Spleen (tissue), 11 donors: Measurements from ENCODE around the gene HES3. TPM values are rescaled to one million over a fixed set of nuclear protein-coding genes. Genes with fewer than 3 reads are reported as not detected.

Experiments used
- DNase-seq: peaks from one replicate; pipeline ENCODE4 v3.0.0-alpha.2; 2020
- H3K27ac ChIP-seq, 8 donors: fragments of 200-600 bp; sonication (generic) in 7 of 8; 1 replicate in 4 of 8; 2 replicates in 4 of 8; pipeline versions ENCODE4 v1.5.0 to v1.8.0; 2016 to 2021; ENCODE audit warnings: inconsistent platforms in 4 of 8, mild to moderate bottlenecking in 4 of 8, moderate library complexity in 1 of 8
- H3K27me3 ChIP-seq, 7 donors: fragments of 200-600 bp; sonication (generic) in 6 of 7; replicated peaks in 1 of 7; 1 replicate in 4 of 7; 2 replicates in 3 of 7; pipeline versions ENCODE4 v1.5.0 to v1.8.0; 2016 to 2021; ENCODE audit warnings: inconsistent platforms in 3 of 7, mild to moderate bottlenecking in 1 of 7
- H3K36me3 ChIP-seq, 6 donors: fragments of 200-600 bp; sonication (generic) in 5 of 6; 1 replicate in 4 of 6; 2 replicates in 2 of 6; pipeline versions ENCODE4 v1.5.0 to v1.8.0; 2016 to 2021; ENCODE audit warnings: inconsistent platforms in 2 of 6
- H3K4me1 ChIP-seq, 6 donors: fragments of 200-600 bp; sonication (generic) in 5 of 6; 1 replicate in 3 of 6; 2 replicates in 3 of 6; pipeline versions ENCODE4 v1.5.0 to v1.8.0; 2016 to 2021; ENCODE audit warnings: inconsistent platforms in 3 of 6
- H3K4me3 ChIP-seq, 8 donors: fragments of 200-600 bp; sonication (generic) in 7 of 8; 1 replicate in 4 of 8; 2 replicates in 4 of 8; pipeline versions ENCODE4 v1.5.0 to v1.8.0; 2016 to 2021; ENCODE audit warnings: inconsistent platforms in 4 of 8, mild to moderate bottlenecking in 4 of 8, moderate library complexity in 2 of 8
- H3K9me3 ChIP-seq, 8 donors: fragments of 200-600 bp; sonication (generic) in 7 of 8; 1 replicate in 4 of 8; 2 replicates in 4 of 8; pipeline versions ENCODE4 v1.5.0 to v1.8.0; 2016 to 2021; ENCODE audit warnings: inconsistent platforms in 4 of 8
- POLR2A ChIP-seq, 3 donors: fragments of 450-650 bp; IDR thresholded peaks; one replicate each; pipeline ENCODE4 v1.5.1; 2017; ENCODE audit warnings: antibody characterized with exemption in 3 of 3, mild to moderate bottlenecking in 1 of 3
- POLR2AphosphoS5 ChIP-seq, 3 donors: sonication (generic); formaldehyde crosslinking; IDR thresholded peaks; one replicate each; pipeline ENCODE4 v1.5.1; 2017; ENCODE audit warnings: antibody characterized with exemption in 3 of 3
- WGBS, 5 donors: extraction: QIAGEN DNeasy Blood & Tissue Kit in 3 of 5; methylation state at CpG; one replicate each; pipeline versions ENCODE4 v1.1.5 to v1.1.7; 2013 to 2018; 5-methylcytosine and 5-hydroxymethylcytosine counted together
- intact Hi-C: fragments of 100-400 bp; cut with DNase I; formaldehyde crosslinking; loops from one replicate; pipeline ENCODE4 v1.15.0; 2023; ENCODE audit warnings: low total_unique reads
- polyA plus RNA-seq, 3 donors: library from polyadenylated mRNA; stranded (reverse); fragments of 200-250 nt; gene quantifications; one replicate each; pipeline ENCODE4 v1.2.1, GENCODE V29; 2013
- total RNA-seq, 7 donors: library from RNA; depleted of rRNA in 3 of 7; stranded (reverse); fragments of >200 nt in 3 of 7; fragmentation: NEBNext Ultra II Directional in 4 of 7; extraction: Animal tissue kit (Norgen Biotek cat#: 25700) in 4 of 7; gene quantifications; one replicate each; pipeline versions ENCODE4 v1.1.0 to v1.2.1, GENCODE V29; 2016 to 2021
- TF ChIP-seq, protein P1 (sequence below), 11 experiments: fragments of 200-600 bp in 7 of 11; fragments of 450-650 bp in 4 of 11; sonication (generic) in 4 of 11; IDR thresholded peaks in 8 of 11; conservative IDR thresholded peaks in 3 of 11; 1 replicate in 7 of 11; 2 replicates in 4 of 11; pipeline versions ENCODE4 v1.4.0 to v1.8.0; 2016 to 2021; ENCODE audit warnings: antibody characterized with exemption in 11 of 11, inconsistent platforms in 4 of 11, mild to moderate bottlenecking in 1 of 11
- donor health status: healthy with polysubstance abuse.
- donor health status: DM: no; HTN: no; CAD: no; lungs with moderate emphysema.
- donor health status: DM: no; HTN: no; CAD: no.
- donor health status: Bipolar disorder and iron deficiency.
- donor health status: healthy.
- donor health status: DM: no; HTN: no; CAD: no.
- donor health status: DM: yes; HTN: yes; CAD: no.

The HES3 gene
- total and polyA plus RNA-seq, 10 donors = not detected

DNA sequence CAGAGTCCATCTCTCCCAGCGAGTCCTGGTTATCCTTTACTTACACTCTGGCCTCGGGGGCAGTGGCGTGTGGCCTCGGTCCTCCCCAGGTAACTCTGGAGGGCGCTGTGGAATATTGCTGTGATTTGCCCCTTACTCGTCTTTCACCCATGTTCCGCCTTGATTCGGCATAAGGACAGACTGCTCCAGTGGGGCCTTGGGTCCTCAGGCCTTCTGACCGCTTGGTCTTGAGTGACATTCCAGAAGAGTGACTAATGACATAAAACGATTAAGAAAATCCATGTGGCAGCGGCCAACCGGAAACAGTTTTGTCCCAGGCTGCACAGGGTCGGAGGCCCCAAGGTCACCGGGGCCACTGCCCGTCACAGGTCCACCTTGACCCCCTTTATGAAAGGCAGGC, 19.3 kb upstream of the HES3 start:
- Histone ChIP-seq H3K27ac (no peak overlapping the region), H3K4me3 (no peak overlapping the region), H3K27me3 (no peaks in the 10 kb centered on the region), H3K9me3 (no peaks in the 10 kb centered on the region), H3K4me1 (peaks cover 0 to 11% (median 1%) of the 10 kb centered on the region in 6 donors), H3K36me3 (peaks cover 6 to 98% (median 70%) of the 10 kb centered on the region in 6 donors)
- intact Hi-C loops = no loop called here
- WGBS, 5 donors = 81 to 91% (median 87%) methylated on average over 14 to 15 of the region's 15 CpGs
- TF ChIP-seq, protein P1, sequence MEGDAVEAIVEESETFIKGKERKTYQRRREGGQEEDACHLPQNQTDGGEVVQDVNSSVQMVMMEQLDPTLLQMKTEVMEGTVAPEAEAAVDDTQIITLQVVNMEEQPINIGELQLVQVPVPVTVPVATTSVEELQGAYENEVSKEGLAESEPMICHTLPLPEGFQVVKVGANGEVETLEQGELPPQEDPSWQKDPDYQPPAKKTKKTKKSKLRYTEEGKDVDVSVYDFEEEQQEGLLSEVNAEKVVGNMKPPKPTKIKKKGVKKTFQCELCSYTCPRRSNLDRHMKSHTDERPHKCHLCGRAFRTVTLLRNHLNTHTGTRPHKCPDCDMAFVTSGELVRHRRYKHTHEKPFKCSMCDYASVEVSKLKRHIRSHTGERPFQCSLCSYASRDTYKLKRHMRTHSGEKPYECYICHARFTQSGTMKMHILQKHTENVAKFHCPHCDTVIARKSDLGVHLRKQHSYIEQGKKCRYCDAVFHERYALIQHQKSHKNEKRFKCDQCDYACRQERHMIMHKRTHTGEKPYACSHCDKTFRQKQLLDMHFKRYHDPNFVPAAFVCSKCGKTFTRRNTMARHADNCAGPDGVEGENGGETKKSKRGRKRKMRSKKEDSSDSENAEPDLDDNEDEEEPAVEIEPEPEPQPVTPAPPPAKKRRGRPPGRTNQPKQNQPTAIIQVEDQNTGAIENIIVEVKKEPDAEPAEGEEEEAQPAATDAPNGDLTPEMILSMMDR (IDR thresholded peaks at IDR 0.05 in 8 of 11, conservative IDR thresholded peaks at IDR 0.05 in 3 of 11) = no peak
- no peak for TF ChIP-seq POLR2AphosphoS5 (IDR thresholded peaks at IDR 0.05)
- no peak for TF ChIP-seq POLR2A (IDR thresholded peaks at IDR 0.05)
- no peak for DNase-seq

DNA sequence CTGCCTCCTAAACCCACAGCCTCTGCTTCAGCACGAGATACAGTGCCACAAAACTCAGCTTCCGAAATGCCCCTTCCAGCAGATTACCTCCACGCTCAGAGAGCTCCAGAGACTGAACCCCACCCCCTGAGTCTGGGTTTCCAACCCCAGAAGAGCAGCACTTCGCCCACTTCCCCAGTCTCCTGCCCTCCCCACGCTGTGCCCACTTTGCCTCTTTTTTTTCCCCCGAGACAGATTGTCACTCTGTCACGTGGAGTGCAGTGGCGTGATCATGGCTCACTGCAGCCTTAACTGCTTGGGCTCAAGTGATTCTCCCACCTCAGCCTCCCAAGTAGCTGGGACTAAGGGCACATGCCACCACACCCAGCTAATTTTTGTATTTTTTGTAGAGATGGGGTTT, 18.3 kb upstream of the HES3 start:
- Histone ChIP-seq H3K4me3 (no peak overlapping the region), H3K4me1 (peaks cover 0 to 11% (median 1%) of the 10 kb centered on the region in 6 donors), H3K27me3 (no peaks in the 10 kb centered on the region), H3K36me3 (peaks cover 6 to 100% (median 79%) of the 10 kb centered on the region in 6 donors), H3K27ac (no peak overlapping the region), H3K9me3 (no peaks in the 10 kb centered on the region)
- TF ChIP-seq, protein P1 (IDR thresholded peaks at IDR 0.05 in 8 of 11, conservative IDR thresholded peaks at IDR 0.05 in 3 of 11) = no peak
- no peak for TF ChIP-seq POLR2AphosphoS5 (IDR thresholded peaks at IDR 0.05)
- TF ChIP-seq POLR2A (IDR thresholded peaks at IDR 0.05) = no peak
- intact Hi-C loops = no loop called here
- 92 to 95% (median 92%) methylated on average over 8 of the region's 8 CpGs for WGBS, 5 donors
- DNase-seq = no peak

DNA sequence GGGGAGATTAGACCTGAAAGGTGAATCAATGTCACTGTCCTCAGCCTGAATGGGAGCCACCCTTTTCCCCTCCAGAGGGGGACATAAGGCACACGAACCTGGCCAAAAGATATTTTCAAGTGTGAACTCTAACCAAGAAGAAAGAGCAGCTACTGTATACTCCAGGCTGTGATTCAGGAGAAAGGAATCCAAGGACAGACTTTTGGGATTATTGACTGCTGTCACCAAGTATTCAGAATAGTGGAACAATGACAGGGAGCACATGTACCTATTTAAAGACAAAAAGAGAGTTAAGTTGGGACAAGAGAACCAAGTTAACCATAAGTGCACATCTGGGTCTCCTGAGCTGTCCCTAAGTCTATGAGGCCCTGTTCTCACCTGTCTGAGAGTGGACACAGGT, 10.6 kb upstream of the HES3 start:
- WGBS, 5 donors = 39 to 86% (median 74%) methylated on average over 1 of the region's 1 CpG
- intact Hi-C loops = loop anchor here (10.0 kb wide), 1 partner anchor 49 kb away; the partner anchor contains the start of gene CHD5
- Histone ChIP-seq H3K9me3 (no peaks in the 10 kb centered on the region), H3K4me3 (no peak overlapping the region), H3K27ac (no peak overlapping the region), H3K36me3 (peaks cover 0 to 58% (median 46%) of the 10 kb centered on the region in 6 donors), H3K4me1 (peaks cover 8 to 28% (median 21%) of the 10 kb centered on the region in 6 donors), H3K27me3 (peaks cover 0 to 9% (median 0%) of the 10 kb centered on the region in 7 donors)
- DNase-seq = no peak
- TF ChIP-seq POLR2A (IDR thresholded peaks at IDR 0.05) (no peak), POLR2AphosphoS5 (IDR thresholded peaks at IDR 0.05) (no peak)
- TF ChIP-seq, protein P1 (IDR thresholded peaks at IDR 0.05 in 8 of 11, conservative IDR thresholded peaks at IDR 0.05 in 3 of 11) = no peak

DNA sequence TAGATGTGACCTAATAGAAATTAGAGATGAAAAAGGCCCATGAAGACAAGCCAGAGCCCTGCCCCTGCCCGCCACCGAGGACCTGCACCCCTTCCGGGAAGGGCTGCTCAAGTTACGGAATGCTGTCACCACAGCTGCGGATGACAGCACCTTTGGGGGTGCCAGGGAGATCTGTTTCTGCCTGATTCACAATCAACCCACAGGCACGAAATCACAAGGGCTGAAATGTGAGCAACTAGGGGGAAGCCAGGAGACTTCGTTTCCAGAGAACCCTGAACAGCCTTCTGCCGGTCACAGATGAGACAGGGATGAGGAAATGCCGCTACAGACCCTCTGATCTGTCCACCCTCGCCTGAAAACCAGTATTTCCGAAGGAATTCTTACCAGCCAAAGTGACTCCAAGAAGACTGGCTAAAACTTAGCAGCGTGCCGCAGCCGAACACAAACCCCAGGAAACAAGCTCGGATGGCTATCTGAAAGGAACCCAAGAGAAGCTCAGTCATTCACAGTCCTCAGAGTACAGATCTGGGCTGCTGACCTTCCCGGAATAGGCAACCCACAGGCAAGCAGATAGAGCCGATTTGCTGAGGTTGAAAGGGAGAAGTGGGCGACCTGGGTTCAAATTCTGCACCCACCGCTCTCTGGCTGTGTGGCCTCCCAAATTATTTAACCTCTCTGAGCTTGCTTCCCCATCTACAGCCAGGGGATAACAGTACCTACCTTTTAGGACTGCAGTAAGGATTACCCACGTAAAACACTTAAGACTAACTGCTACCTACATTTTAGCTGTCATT, 9.3 kb upstream of the HES3 start:
- peaks cover 8 to 28% (median 21%) of the 10 kb centered on the region in 6 donors for H3K4me1 ChIP-seq
- DNase-seq = no peak
- H3K36me3 ChIP-seq = peaks cover 0 to 46% (median 34%) of the 10 kb centered on the region in 6 donors
- H3K9me3 ChIP-seq = no peaks in the 10 kb centered on the region
- TF ChIP-seq, protein P1 (IDR thresholded peaks at IDR 0.05 in 8 of 11, conservative IDR thresholded peaks at IDR 0.05 in 3 of 11) = no peak
- TF ChIP-seq POLR2A (IDR thresholded peaks at IDR 0.05) (no peak), POLR2AphosphoS5 (IDR thresholded peaks at IDR 0.05) (no peak)
- intact Hi-C loops = loop anchor here (10.0 kb wide), 1 partner anchor 50 kb away; the partner anchor contains the start of gene CHD5
- peak overlapping the region; percentile 67 to 95 (median 80) for H3K4me3 ChIP-seq
- H3K27me3 ChIP-seq = peaks cover 0 to 22% (median 13%) of the 10 kb centered on the region in 7 donors
- WGBS, 5 donors = 60 to 72% (median 64%) methylated on average over 20 of the region's 20 CpGs
- peak overlapping the region in 2 of 8 donors; percentile 74 to 83 for H3K27ac ChIP-seq
